Panc1 (cell line): ENCODE data around the gene LRCH1.

Experiments used
- POLR2AphosphoS5 ChIP-seq: IDR thresholded peaks from 2 replicates; pipeline ENCODE4 v1.6.1; 2012; ENCODE audit warnings: mild to moderate bottlenecking, low read depth, low read length, moderate library complexity
- SIN3A ChIP-seq: IDR thresholded peaks from 2 replicates; pipeline ENCODE4 v1.6.1; 2012; ENCODE audit warnings: low read depth, mild to moderate bottlenecking, low read length, moderate library complexity, borderline replicate concordance; ENCODE audit not compliant: insufficient read depth
- TCF7L2 ChIP-seq: IDR thresholded peaks from 2 replicates; pipeline ENCODE4 v1.6.1; 2011; ENCODE audit warnings: mild to moderate bottlenecking, low read depth, low read length, inconsistent platforms
- TF ChIP-seq, protein P1 (sequence below): fragments of 450-650 bp; IDR thresholded peaks from 2 replicates; pipeline ENCODE4 v1.5.1; 2017; ENCODE audit warnings: mild to moderate bottlenecking
- TF ChIP-seq, protein P2 (sequence below), 2 experiments: IDR thresholded peaks; 2 replicates each; pipeline ENCODE4 v1.6.1; 2011 to 2012; ENCODE audit warnings: low read depth in 2 of 2, control low read depth in 1 of 2, low read length in 1 of 2, mild to moderate bottlenecking in 1 of 2, moderate library complexity in 1 of 2; ENCODE audit not compliant: insufficient read depth in 1 of 2

DNA sequence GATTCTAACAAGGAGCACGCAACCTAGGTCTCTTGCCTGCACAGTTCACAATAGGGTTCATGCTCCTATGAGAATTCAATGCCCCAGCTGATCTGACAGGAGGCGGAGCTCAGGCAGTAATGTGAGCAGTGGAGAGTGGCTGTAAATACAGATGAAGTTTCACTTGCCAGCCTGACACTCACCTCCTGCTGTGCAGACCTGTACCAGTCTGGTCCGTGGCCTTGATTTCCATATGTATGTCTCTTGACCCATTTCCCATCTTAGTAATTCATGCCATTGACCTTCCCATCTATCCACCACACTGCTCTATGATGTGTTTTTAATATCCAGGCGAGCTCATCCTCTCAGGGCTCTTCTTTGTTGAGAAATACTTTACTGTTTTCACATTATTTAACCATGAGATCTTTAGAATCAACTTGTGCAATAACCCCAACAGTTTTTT lies 95.2 kb downstream of the LRCH1 start:
- no peak for TF ChIP-seq POLR2AphosphoS5
- TF ChIP-seq, protein P1, sequence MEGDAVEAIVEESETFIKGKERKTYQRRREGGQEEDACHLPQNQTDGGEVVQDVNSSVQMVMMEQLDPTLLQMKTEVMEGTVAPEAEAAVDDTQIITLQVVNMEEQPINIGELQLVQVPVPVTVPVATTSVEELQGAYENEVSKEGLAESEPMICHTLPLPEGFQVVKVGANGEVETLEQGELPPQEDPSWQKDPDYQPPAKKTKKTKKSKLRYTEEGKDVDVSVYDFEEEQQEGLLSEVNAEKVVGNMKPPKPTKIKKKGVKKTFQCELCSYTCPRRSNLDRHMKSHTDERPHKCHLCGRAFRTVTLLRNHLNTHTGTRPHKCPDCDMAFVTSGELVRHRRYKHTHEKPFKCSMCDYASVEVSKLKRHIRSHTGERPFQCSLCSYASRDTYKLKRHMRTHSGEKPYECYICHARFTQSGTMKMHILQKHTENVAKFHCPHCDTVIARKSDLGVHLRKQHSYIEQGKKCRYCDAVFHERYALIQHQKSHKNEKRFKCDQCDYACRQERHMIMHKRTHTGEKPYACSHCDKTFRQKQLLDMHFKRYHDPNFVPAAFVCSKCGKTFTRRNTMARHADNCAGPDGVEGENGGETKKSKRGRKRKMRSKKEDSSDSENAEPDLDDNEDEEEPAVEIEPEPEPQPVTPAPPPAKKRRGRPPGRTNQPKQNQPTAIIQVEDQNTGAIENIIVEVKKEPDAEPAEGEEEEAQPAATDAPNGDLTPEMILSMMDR, result no peak
- TF ChIP-seq, protein P2, sequence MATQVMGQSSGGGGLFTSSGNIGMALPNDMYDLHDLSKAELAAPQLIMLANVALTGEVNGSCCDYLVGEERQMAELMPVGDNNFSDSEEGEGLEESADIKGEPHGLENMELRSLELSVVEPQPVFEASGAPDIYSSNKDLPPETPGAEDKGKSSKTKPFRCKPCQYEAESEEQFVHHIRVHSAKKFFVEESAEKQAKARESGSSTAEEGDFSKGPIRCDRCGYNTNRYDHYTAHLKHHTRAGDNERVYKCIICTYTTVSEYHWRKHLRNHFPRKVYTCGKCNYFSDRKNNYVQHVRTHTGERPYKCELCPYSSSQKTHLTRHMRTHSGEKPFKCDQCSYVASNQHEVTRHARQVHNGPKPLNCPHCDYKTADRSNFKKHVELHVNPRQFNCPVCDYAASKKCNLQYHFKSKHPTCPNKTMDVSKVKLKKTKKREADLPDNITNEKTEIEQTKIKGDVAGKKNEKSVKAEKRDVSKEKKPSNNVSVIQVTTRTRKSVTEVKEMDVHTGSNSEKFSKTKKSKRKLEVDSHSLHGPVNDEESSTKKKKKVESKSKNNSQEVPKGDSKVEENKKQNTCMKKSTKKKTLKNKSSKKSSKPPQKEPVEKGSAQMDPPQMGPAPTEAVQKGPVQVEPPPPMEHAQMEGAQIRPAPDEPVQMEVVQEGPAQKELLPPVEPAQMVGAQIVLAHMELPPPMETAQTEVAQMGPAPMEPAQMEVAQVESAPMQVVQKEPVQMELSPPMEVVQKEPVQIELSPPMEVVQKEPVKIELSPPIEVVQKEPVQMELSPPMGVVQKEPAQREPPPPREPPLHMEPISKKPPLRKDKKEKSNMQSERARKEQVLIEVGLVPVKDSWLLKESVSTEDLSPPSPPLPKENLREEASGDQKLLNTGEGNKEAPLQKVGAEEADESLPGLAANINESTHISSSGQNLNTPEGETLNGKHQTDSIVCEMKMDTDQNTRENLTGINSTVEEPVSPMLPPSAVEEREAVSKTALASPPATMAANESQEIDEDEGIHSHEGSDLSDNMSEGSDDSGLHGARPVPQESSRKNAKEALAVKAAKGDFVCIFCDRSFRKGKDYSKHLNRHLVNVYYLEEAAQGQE (IDR thresholded peaks at IDR 0.05; ENCODE audit: insufficient read depth in 1 of 2, low read depth in 2 of 2, low read length in 1 of 2), result no peak
- no peak for TF ChIP-seq SIN3A
- no peak for TF ChIP-seq TCF7L2
